ENCODE measurements around the gene MYBPC3.
"Not testable (repeated sequence)": the region's sequence is repeated elsewhere in the genome, so short reads cannot be mapped to it uniquely, and the experiment has no call there.

MYBPC3 gene

GRCh38 chr11:47336595-47336994 is 15.9 kb downstream of the MYBPC3 start:
- DNase-seq, result no peak

DNA sequence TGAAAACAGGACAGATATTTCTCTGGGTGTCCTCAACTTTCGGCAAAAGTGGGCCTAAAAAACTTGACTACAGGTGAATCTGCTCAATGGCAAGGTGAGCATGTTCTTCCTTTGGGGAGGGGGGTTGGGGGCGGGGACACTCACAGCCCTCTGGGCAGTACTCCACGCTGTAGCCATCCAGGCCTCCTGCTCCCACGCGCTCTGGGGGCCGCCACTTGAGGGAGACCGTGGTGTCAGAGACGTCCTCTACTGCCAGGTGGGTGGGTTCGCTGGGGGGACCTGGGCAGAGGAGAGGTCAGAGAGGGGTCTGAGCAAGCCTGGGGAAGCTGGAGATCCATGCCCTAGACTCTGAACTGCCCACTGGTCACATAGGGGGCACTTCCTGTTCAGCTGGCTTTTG is 16.8 kb downstream of the MYBPC3 start:
- no peak for DNase-seq

GRCh38 chr11:47334699-47335411 is 17.6 kb downstream of the MYBPC3 start:
- not testable (repeated sequence) for DNase-seq

GRCh38 chr11:47333886-47334443 is 18.5 kb downstream of the MYBPC3 start:
- DNase-seq, result no peak

- DNase-seq, result no peak
Observed at GRCh38 chr11:47333526-47333845, 19.0 kb downstream of the MYBPC3 start.

GRCh38 chr11:47332791-47333525 is 19.5 kb downstream of the MYBPC3 start:
- DNase-seq, result no peak

- DNase-seq, result no peak
Observed at GRCh38 chr11:47332303-47332711, 20.2 kb downstream of the MYBPC3 start.

DNA sequence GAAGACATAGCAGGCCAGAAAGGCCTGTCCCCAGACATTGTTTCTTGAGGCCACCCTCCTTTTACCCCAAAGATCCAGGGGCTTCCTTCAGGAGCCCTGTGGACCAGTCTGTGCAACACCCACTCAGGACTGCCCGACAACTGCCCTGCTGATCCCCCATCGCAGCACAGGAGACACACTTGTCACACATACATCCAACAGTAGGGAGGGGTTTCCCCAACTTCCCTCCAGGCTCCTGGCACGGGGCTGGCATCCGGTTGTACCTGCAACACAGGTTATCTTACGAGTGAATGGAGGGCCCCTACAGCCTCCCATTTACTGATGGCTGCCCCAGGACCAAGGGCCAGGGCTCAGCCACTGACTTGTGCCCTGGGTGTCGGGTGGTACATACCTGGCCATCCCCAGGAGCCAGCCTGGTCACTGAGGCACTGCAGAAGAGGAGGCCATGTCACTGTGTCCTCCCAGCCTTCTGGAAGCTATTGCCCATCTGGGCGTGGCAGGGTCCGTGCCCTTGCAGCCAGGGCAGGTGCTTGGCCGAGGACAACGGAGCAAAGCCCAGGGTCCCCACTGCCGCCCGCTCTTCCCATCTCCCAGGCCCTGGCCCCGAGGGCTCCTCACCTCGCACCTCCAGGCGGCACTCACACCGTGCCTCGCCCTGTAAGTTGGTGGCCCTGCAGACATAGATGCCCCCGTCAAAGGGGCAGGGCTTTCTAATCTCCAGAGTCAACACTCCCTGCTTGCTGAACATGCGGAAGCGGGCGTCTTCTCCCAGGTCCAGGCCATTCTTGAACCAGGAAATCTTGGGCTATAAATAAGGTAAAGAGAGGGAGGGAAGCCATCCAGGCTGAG is 20.8 kb downstream of the MYBPC3 start:
- DNase-seq, result no peak

GRCh38 chr11:47329987-47330931 is 22.2 kb downstream of the MYBPC3 start:
- DNase-seq, result no peak

GRCh38 chr11:47329431-47329986 is 23.0 kb downstream of the MYBPC3 start:
- DNase-seq, result no peak

GRCh38 chr11:47328449-47329390 is 23.8 kb downstream of the MYBPC3 start:
- DNase-seq, result no peak

- DNase-seq, result no peak
Observed at GRCh38 chr11:47327949-47328348, 24.6 kb downstream of the MYBPC3 start.

DNA sequence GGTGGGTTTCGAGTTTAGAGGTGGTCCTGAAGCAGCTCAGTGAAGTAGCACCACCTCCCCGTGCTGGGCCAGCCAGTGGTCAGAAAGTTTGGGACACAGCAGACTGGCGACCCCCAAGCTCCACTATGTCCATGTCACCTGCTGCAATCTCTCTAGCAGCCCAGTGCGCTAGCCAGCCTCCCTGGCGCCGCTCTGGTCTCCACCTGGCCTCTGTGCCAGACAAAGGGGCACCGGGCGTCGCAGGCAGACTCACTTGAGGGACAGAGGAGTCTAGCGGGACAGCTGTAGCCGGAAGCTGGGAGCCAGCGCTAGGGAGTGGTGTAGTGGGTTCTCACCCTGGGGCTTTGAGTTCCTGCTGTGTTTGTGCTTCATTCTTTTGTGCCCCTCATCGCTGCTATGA is 25.5 kb downstream of the MYBPC3 start:
- no peak for DNase-seq

DNA sequence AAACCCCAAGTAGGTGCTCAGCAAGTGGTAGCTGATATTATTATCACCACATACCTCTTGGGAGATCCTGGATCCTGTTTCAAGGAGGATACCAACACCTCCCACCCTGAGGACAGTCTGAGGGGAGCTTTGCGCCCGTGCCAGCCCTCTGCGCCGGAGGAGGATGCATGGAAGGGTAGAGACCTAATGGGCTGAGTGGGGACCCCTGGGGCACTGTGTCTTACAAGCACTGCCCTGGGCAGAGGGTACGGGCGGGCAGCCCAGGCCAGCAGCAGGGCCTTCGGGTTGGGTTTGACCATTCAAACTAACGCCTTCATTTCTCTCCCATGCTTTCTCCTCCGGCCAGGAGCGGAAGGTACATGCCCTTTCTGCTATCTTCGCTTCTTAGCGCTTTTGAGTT is 26.3 kb downstream of the MYBPC3 start:
- DNase-seq, result no peak

GRCh38 chr11:47325271-47326041 is 27.0 kb downstream of the MYBPC3 start:
- DNase-seq, result no peak

DNA sequence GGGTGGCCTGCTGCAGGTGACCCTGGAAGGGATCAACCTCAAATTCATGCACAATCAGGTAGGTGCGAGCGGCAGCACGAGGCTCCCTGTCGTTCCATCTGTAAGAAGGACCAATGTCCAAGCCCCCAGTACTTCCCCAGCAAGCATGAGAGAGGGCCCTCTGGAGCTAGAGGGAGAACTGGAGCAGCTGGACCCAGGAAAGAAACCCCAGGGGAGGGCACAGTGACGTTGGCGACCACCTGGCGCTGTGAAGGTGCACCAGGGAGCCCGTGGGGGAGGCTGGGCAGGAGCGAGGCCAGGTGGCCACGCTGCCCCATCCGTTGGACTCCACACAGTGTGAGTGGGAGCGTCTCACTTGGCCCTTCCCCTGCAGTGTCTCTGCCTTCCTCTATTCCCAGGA is 28.0 kb downstream of the MYBPC3 start:
- DNase-seq, result no peak

DNA sequence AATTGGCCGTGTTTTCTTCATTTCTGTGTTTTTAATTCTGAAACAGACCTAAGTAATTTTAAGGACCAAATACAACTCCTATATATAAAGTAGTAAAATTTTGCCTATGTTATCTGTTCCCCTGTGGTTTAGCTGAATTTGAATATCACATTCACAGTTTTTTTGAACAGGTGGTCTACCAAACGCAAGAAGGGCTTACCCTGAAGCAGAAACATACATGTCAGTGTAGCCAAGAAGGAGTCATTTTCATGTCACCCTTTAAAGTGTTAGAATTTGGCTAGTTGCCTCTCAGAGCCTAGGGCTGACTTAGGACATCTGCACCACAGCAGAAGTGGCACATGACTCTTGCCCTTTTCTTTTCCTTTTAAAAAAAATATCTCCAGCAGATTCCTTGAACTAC is 34.3 kb downstream of the MYBPC3 start:
- DNase-seq, result no peak

DNA sequence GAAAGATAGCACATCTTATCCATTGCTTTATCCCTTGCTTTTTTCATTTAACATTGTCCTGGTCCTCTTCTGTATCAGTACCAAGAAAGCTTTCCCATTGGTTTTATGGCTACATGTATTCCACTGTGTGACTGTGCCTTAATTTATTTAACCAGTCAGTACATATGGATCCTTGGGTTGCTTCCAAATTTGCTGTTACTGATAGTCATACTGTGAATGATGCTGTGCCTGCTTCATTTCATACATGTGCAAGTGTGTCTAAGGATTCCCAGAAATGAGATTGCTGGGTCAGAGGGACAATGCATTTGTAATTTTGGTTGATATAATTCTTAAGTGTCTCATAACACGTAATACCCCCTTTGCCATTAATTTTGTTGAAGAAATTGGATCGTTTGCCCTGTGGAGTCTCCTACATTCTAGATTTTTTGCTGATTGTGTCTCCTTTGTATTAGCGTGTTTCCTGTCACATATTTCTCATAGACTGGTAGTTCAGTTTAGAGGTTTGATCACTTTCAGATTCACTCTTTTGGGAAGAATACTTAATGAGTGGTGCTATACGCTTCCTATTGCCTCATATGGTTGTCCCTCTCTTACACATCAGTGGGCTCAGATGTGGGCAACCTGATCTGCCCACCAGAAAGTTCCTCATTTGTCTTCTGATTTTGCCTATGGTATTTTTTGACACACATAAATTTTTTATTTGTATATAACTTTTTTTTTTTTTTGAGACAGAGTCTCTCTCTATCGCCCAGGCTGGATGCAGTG is 35.3 kb downstream of the MYBPC3 start:
- no peak for DNase-seq

DNA sequence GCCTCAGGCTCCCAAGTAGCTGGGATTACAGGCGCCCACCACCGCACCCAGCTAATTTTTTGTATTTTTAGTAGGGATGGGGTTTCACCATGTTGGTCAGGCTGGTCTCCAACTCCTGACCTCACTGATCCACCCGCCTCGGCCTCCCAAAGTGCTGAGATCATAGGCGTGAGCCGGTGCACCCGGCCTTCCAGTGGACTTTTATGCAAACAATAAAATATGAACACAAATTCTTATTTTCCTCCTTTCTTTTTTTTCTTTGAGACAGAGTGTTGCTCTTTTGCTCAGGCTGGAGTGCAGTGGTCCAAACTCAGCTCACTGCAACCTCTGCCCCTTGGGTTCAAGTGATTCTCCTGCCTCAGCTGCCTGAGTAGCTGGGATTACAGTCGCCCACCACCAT is 36.0 kb downstream of the MYBPC3 start:
- DNase-seq, result not testable (repeated sequence)

Data from activated CD4-positive, CD25-positive, alpha-beta regulatory T cell (primary cell).